Spleen (tissue), 11 donors: ENCODE results near the gene AP1G1. TPM values are rescaled to one million over a fixed set of nuclear protein-coding genes. Genes with fewer than 3 reads are reported as not detected.
A peak's percentile ranks its signal among the peaks of the same experiment; 100 is the strongest.

Experiments used
- DNase-seq: peaks from one replicate; pipeline ENCODE4 v3.0.0-alpha.2; 2020
- H3K27ac ChIP-seq, 8 donors: fragments of 200-600 bp; sonication (generic) in 7 of 8; 1 replicate in 4 of 8; 2 replicates in 4 of 8; pipeline versions ENCODE4 v1.5.0 to v1.8.0; 2016 to 2021; ENCODE audit warnings: inconsistent platforms in 4 of 8, mild to moderate bottlenecking in 4 of 8, moderate library complexity in 1 of 8
- H3K27me3 ChIP-seq, 7 donors: fragments of 200-600 bp; sonication (generic) in 6 of 7; replicated peaks in 1 of 7; 1 replicate in 4 of 7; 2 replicates in 3 of 7; pipeline versions ENCODE4 v1.5.0 to v1.8.0; 2016 to 2021; ENCODE audit warnings: inconsistent platforms in 3 of 7, mild to moderate bottlenecking in 1 of 7
- H3K36me3 ChIP-seq, 6 donors: fragments of 200-600 bp; sonication (generic) in 5 of 6; 1 replicate in 4 of 6; 2 replicates in 2 of 6; pipeline versions ENCODE4 v1.5.0 to v1.8.0; 2016 to 2021; ENCODE audit warnings: inconsistent platforms in 2 of 6
- H3K4me1 ChIP-seq, 6 donors: fragments of 200-600 bp; sonication (generic) in 5 of 6; 1 replicate in 3 of 6; 2 replicates in 3 of 6; pipeline versions ENCODE4 v1.5.0 to v1.8.0; 2016 to 2021; ENCODE audit warnings: inconsistent platforms in 3 of 6
- H3K4me3 ChIP-seq, 8 donors: fragments of 200-600 bp; sonication (generic) in 7 of 8; 1 replicate in 4 of 8; 2 replicates in 4 of 8; pipeline versions ENCODE4 v1.5.0 to v1.8.0; 2016 to 2021; ENCODE audit warnings: inconsistent platforms in 4 of 8, mild to moderate bottlenecking in 4 of 8, moderate library complexity in 2 of 8
- H3K9me3 ChIP-seq, 8 donors: fragments of 200-600 bp; sonication (generic) in 7 of 8; 1 replicate in 4 of 8; 2 replicates in 4 of 8; pipeline versions ENCODE4 v1.5.0 to v1.8.0; 2016 to 2021; ENCODE audit warnings: inconsistent platforms in 4 of 8
- CTCF ChIP-seq, 11 experiments: fragments of 200-600 bp in 7 of 11; fragments of 450-650 bp in 4 of 11; sonication (generic) in 4 of 11; IDR thresholded peaks in 8 of 11; conservative IDR thresholded peaks in 3 of 11; 1 replicate in 7 of 11; 2 replicates in 4 of 11; pipeline versions ENCODE4 v1.4.0 to v1.8.0; 2016 to 2021; ENCODE audit warnings: antibody characterized with exemption in 11 of 11, inconsistent platforms in 4 of 11, mild to moderate bottlenecking in 1 of 11
- POLR2A ChIP-seq, 3 donors: fragments of 450-650 bp; IDR thresholded peaks; one replicate each; pipeline ENCODE4 v1.5.1; 2017; ENCODE audit warnings: antibody characterized with exemption in 3 of 3, mild to moderate bottlenecking in 1 of 3
- POLR2AphosphoS5 ChIP-seq, 3 donors: sonication (generic); formaldehyde crosslinking; IDR thresholded peaks; one replicate each; pipeline ENCODE4 v1.5.1; 2017; ENCODE audit warnings: antibody characterized with exemption in 3 of 3
- WGBS, 5 donors: extraction: QIAGEN DNeasy Blood & Tissue Kit in 3 of 5; methylation state at CpG; one replicate each; pipeline versions ENCODE4 v1.1.5 to v1.1.7; 2013 to 2018; 5-methylcytosine and 5-hydroxymethylcytosine counted together
- intact Hi-C: fragments of 100-400 bp; cut with DNase I; formaldehyde crosslinking; loops from one replicate; pipeline ENCODE4 v1.15.0; 2023; ENCODE audit warnings: low total_unique reads
- polyA plus RNA-seq, 3 donors: library from polyadenylated mRNA; stranded (reverse); fragments of 200-250 nt; gene quantifications; one replicate each; pipeline ENCODE4 v1.2.1, GENCODE V29; 2013
- total RNA-seq, 7 donors: library from RNA; depleted of rRNA in 3 of 7; stranded (reverse); fragments of >200 nt in 3 of 7; fragmentation: NEBNext Ultra II Directional in 4 of 7; extraction: Animal tissue kit (Norgen Biotek cat#: 25700) in 4 of 7; gene quantifications; one replicate each; pipeline versions ENCODE4 v1.1.0 to v1.2.1, GENCODE V29; 2016 to 2021
- donor health status: healthy with polysubstance abuse.
- donor health status: DM: no; HTN: no; CAD: no; lungs with moderate emphysema.
- donor health status: DM: no; HTN: no; CAD: no.
- donor health status: Bipolar disorder and iron deficiency.
- donor health status: healthy.
- donor health status: DM: no; HTN: no; CAD: no.
- donor health status: DM: yes; HTN: yes; CAD: no.

The AP1G1 gene
- total and polyA plus RNA-seq, 10 donors = 11.2 to 125 (median 94.1) TPM

DNA sequence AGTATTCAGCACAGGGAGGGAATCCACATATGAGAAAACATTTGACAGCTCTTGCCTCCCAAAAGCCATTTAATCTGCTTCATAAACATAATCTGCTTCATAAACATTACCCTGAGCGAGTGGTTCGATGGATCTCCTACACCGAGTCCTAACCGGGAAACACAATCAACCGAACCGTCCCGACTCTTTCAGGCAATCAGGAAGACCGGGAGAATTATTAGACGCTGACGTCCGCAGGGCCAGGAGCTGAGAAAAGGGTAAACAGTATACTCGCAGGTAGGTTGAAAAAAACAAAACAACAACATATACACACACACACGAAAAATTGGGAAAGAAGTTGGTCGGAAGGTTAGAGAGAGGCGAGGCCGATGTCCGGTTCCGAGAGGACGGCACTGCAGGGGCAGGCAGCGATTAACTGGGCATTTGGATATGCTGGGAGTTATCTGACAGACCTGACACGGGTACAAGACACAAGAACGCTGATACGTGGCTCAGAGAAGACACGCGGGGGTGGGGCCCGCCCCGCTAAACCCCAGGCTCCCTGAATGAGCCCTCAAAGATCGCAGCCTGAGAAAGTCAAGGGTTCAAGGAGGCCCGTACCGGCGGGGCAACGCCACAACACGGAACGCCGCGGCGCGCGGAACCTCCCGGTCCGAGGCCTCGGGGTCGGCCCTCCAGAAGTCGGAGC lies 585 bp downstream of the AP1G1 start:
- Histone ChIP-seq H3K9me3 (no peaks in the 10 kb centered on the region), H3K27ac (peak overlapping the region; percentile 84 to 100 (median 98)), H3K27me3 (no peaks in the 10 kb centered on the region), H3K4me1 (peaks cover 29 to 68% (median 44%) of the 10 kb centered on the region in 6 donors), H3K4me3 (peak overlapping the region; percentile 71 to 100 (median 94)), H3K36me3 (peaks cover 0 to 35% (median 2%) of the 10 kb centered on the region in 6 donors)
- WGBS, 5 donors = 0 to 1% (median 0%) methylated on average over 41 to 44 of the region's 44 CpGs
- intact Hi-C loops = loop anchor here (5.0 kb wide), 1 partner anchor 89 kb away; the partner anchor contains the start of gene IST1
- DNase-seq = no peak
- TF ChIP-seq POLR2AphosphoS5 (IDR thresholded peaks at IDR 0.05) (no peak), CTCF (IDR thresholded peaks at IDR 0.05 in 8 of 11, conservative IDR thresholded peaks at IDR 0.05 in 3 of 11) (no peak), POLR2A (IDR thresholded peaks at IDR 0.05) (no peak)

DNA sequence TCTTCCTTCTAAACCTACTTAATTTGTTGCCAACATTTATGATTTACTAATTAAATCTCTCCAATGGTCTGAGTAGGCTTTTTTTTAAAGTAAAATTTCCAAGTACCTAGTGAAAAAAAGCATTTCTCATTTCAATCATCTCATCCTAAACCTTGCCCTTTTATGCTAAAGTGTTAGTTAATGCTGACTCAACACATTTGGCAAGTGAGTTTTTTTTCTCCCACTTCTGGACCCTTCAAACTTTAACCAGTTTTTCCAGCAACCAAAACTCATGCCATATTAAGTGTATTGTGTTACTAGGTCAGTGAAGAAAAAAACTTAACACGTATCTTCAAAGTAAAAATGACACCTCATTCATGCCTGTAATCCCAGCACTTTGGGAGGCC lies 5.3 kb downstream of the AP1G1 start:
- DNase-seq = no peak
- WGBS, 5 donors = 85 to 95% (median 90%) methylated on average over 1 of the region's 1 CpG
- Histone ChIP-seq H3K36me3 (peaks cover 0 to 82% (median 22%) of the 10 kb centered on the region in 6 donors), H3K27me3 (no peaks in the 10 kb centered on the region), H3K4me1 (peaks cover 29 to 84% (median 47%) of the 10 kb centered on the region in 6 donors), H3K9me3 (no peaks in the 10 kb centered on the region), H3K27ac (no peak overlapping the region), H3K4me3 (no peak overlapping the region)
- intact Hi-C loops = no loop called here
- TF ChIP-seq POLR2AphosphoS5 (IDR thresholded peaks at IDR 0.05) = no peak
- no peak for TF ChIP-seq POLR2A (IDR thresholded peaks at IDR 0.05)
- TF ChIP-seq CTCF (IDR thresholded peaks at IDR 0.05 in 8 of 11, conservative IDR thresholded peaks at IDR 0.05 in 3 of 11) = no peak

- intact Hi-C loops = no loop called here
- Histone ChIP-seq H3K27ac (no peak overlapping the region), H3K4me1 (peaks cover 8 to 86% (median 51%) of the 10 kb centered on the region in 6 donors), H3K9me3 (no peaks in the 10 kb centered on the region), H3K4me3 (no peak overlapping the region), H3K36me3 (peaks cover 0 to 75% (median 21%) of the 10 kb centered on the region in 6 donors), H3K27me3 (no peaks in the 10 kb centered on the region)
- DNase-seq = no peak
- no peak for TF ChIP-seq CTCF (IDR thresholded peaks at IDR 0.05 in 8 of 11, conservative IDR thresholded peaks at IDR 0.05 in 3 of 11)
- no peak for TF ChIP-seq POLR2AphosphoS5 (IDR thresholded peaks at IDR 0.05)
- no peak for TF ChIP-seq POLR2A (IDR thresholded peaks at IDR 0.05)
- WGBS, 5 donors = 89 to 95% (median 92%) methylated on average over 2 of the region's 2 CpGs
Measured at GRCh38 chr16:71796501-71797097, 12.0 kb downstream of the AP1G1 start.

DNA sequence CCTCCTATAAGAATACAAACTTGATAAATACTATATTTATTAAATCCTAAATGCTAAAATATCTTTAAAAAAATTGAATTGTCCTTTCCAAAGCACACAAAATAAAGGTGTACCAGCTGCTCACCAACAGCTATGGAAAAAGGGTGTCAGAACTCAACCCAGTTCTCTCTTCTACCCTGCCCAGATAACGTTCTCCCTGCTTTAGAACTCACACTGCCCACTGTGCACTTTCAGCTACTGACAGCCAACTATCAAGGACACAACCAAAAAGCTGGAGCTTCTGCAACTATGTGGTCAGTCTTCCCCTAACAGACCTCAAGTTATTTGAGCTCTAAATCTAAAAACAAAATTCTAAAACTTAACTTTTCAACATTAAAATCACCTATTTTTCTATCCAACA lies 13.7 kb downstream of the AP1G1 start:
- Histone ChIP-seq H3K4me1 (peaks cover 13 to 94% (median 67%) of the 10 kb centered on the region in 6 donors), H3K36me3 (peaks cover 0 to 58% (median 10%) of the 10 kb centered on the region in 6 donors), H3K27ac (no peak overlapping the region), H3K9me3 (no peaks in the 10 kb centered on the region), H3K27me3 (no peaks in the 10 kb centered on the region), H3K4me3 (no peak overlapping the region)
- 33 to 55% (median 49%) methylated on average over 1 of the region's 1 CpG for WGBS, 5 donors
- no peak for DNase-seq
- no peak for TF ChIP-seq POLR2AphosphoS5 (IDR thresholded peaks at IDR 0.05)
- no peak for TF ChIP-seq CTCF (IDR thresholded peaks at IDR 0.05 in 8 of 11, conservative IDR thresholded peaks at IDR 0.05 in 3 of 11)
- no peak for TF ChIP-seq POLR2A (IDR thresholded peaks at IDR 0.05)
- intact Hi-C loops = no loop called here
